Jurkat, Clone E6-1 (cell line): ENCODE results near the gene TGDS.

Source experiments
- DNase-seq: peaks from one replicate; pipeline ENCODE4 v3.0.0-alpha.2; 2011; ENCODE audit warnings: low read depth, low spot score
- H3K4me3 ChIP-seq: 2 replicates; pipeline ENCODE4 v1.5.1; 2011; ENCODE audit warnings: mild to moderate bottlenecking, low read length, control low read depth, moderate library complexity

TGDS gene

DNA sequence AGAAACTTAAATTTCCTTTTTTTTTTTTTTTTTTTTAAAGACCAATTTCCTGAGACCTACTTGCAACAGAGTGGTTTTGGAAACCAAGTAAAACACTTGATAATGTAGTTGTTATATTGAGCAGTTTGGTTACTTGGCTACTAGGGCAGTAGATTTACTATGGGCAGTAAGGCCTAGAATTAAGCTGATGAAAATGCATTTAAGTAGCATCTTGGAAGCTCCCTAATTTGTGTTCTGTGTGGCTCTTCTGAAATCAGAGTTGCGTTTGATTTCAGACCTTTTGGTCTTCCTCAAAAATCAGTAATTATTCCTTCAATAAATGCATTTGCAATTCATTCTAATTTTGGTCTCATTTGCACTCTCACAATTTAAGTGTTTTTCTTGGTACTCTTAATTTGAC lies 6.5 kb upstream of the TGDS start:
- peak overlapping the region; percentile 69 for H3K4me3 ChIP-seq
- no peak for DNase-seq

- H3K4me3 ChIP-seq = peak within 1 kb of the TSS; percentile 69
- DNase-seq = peak; percentile 99
Measured at GRCh38 chr13:94601446-94602431, 5.8 kb upstream of the TGDS start, which contains the start of gene GPR180. GPR180 (plus strand) TSS chr13:94601857; CDS start chr13:94601928, 71 bp downstream.

DNA sequence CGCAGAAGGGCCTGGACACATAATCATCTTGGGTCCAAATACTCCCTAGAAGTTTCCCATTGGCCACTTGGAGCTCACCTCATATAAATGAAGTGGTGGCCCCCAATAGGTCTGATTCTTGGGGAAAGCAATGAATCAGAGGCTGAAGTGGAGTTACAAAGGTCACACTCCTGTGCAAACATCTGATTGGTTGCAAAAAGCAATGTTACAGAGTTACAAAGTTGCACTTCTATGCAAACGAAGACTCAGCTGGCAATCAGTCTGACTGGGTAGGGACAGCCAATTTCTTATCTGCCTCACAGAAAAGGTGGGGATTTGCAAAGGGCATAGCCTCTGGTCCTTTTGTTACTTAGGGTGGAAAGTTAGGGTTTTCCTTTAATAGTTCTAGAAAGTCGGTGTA lies 3.9 kb upstream of the TGDS start:
- DNase-seq = no peak

DNA sequence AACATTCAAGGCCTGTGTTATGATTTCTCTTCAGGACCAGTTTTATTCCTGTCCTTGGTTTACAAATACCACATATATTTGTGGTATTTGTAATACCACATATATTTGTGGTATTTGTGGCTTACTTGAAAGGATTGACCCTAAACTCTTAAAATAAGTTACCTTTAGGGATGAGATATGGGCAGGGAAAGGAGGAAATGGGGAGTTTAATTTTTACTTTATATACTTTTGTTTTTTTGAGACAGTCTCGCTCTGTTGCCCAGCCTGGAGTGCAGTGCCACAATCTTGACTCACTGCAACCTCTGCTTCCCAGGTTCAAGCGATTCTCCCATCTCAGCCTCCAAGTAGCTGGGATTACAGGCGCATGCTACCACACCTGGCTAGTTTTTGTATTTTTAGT lies 2.3 kb upstream of the TGDS start:
- no peak overlapping the region for H3K4me3 ChIP-seq

More for the DNA sequence above, 3.9 kb upstream of the TGDS start:
- H3K4me3 ChIP-seq = no peak overlapping the region

DNA sequence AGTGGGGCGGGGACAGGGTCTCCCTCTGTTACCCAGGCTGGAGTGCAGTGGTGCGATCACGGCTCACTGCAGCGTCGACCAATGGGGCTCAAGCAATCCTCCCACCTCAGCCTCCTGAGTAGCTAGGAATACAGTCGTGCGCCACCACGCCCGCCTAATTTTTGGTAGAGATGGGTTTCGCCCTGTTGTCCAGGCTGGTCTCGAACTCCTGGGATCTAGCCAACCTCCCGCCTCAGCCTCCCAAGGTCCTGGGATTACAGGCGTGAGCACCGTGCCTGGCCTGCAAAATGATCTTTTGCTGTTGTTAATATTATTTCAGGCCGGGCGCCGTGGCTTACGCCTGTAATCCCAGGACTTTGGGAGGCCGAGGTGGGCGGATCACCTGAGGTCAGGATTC lies 621 bp upstream of the TGDS start:
- no peak for DNase-seq
- peak overlapping the region; percentile 99 for H3K4me3 ChIP-seq

More for the DNA sequence above, 2.3 kb upstream of the TGDS start:
- DNase-seq = no peak

DNA sequence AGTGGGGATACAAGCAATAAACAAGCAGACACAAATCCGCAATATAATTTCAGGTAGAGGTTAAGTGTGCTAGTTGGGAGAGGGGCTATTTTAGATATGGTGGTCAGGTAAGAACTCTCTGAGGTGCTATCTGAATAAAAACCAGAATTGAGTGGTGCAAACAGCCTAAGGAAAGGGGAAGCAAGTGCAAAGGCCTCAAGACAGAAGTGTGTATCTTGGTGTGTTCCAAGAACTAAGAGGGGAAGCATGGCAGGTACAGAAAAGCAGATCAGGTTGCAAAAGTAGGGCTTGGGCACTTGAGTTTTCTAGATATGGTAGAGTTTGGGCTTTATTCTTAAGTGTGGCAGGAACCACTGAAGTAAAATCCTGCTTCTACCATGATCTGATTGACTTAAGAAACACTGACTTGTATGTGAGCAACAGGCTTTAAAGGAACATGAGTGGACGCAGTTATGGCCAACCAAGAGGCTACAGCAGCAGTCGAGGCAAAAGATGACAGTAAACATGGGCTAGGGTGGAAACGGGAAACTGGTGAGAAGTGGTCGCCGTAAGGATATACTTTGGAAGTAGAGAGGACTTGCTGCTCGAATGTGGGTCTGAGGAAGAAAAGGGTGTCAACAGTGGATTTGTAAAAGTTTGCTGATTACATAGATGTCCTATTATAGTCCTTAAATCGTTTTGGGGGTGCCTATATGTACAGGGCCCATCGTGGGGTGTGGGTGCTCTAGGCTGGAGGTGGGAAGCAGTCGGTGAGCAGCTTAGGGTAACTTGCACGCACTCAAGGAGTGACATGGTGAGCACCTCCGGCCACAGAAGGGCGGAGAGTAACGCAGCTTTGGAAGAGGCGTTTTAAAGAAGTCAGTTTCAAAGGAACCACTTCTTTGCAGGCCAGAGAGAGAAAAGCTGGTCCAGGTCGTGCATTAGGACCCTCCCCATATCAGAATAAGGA lies 677 bp downstream of the TGDS start:
- peak overlapping the region; percentile 99 for H3K4me3 ChIP-seq
- no peak for DNase-seq

DNA sequence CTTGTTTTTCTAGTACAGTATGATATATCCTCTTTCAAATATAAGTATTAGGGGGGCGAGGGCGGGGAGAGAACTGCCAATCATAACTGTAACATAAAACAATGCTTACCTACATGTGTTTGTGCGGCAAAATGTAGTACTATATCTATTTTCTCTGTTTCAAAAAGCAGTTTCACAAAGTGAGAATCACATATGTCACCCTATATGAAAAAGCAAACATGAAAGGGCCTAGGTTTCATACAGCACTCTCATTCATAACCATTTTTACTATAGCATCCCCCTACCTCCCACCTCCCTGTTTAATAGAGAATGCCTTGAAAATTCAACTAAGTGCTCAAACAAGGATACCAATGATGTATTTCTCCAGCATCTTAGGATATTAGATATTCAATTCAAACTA lies 5.2 kb downstream of the TGDS start:
- no peak overlapping the region for H3K4me3 ChIP-seq
- DNase-seq = no peak

GRCh38 chr13:94588541-94588940 lies 7.4 kb downstream of the TGDS start:
- no peak overlapping the region for H3K4me3 ChIP-seq
- DNase-seq = no peak

- no peak overlapping the region for H3K4me3 ChIP-seq
- DNase-seq = no peak
Measured at GRCh38 chr13:94586371-94586770, 9.6 kb downstream of the TGDS start.

GRCh38 chr13:94585543-94586101 lies 10.3 kb downstream of the TGDS start:
- H3K4me3 ChIP-seq = no peak overlapping the region
- DNase-seq = no peak

DNA sequence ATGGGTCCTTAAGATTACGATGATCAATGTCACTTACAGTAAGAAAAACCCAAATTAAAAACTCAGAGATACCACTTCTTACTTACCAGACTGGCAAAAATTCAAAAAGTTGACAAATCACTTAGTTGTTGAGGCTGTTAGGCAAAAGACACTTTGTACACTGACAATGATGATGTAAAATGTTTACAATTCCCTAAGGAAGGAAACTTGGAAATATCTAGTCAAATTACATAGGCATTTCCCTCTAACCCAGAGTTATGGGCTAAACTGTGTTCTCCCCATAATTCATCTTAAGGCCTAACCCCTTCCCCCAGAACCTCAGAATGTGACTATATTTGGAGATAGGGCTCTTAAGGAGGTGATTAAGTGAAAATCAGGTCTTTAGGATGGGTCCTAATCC lies 12.0 kb downstream of the TGDS start:
- DNase-seq = no peak
- H3K4me3 ChIP-seq = no peak overlapping the region

DNA sequence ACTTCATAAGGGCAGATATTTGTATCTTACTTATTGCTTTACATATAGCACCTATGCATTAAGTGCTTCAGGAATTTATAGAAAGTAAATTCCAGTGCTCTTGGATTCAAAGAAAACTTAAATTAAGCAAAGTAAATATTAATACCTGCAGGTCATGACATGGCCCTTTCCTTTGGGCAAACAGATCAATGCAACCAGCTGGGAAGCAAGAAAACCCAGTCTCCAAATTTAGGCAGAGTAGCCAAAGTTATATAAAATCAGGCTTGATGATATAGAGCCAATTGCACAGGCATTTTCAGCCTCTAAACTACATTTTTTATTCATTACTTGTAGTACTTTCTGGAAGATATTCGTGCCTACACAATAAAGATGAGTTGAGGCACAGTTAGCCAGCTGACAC lies 16.9 kb downstream of the TGDS start:
- no peak for DNase-seq

DNA sequence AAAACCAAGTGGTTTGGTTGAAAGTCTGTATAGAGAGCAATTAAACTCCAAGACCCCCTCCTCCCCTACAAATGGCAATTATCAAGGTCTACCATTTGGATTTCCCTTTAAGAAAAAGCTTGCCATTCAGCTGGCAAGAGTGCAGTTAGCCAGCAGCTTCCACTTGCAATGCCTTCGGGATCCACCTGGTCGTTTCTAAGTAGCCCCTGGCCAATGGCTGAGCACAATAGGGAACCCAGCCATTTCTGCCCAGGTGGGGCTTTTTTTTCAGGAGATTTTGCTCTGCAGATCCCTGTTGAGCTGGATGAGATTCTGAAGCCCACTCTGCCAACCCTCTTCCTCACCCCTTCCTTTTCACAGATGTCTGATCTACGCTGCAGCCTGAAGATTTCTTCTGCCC lies 26.3 kb downstream of the TGDS start:
- DNase-seq = no peak
- no peak overlapping the region for H3K4me3 ChIP-seq

More for the DNA sequence above, 16.9 kb downstream of the TGDS start:
- H3K4me3 ChIP-seq = no peak overlapping the region

GRCh38 chr13:94568443-94568842 lies 27.5 kb downstream of the TGDS start:
- DNase-seq = no peak
- H3K4me3 ChIP-seq = no peak overlapping the region

GRCh38 chr13:94567581-94567980 lies 28.4 kb downstream of the TGDS start:
- H3K4me3 ChIP-seq = no peak overlapping the region
- DNase-seq = no peak

DNA sequence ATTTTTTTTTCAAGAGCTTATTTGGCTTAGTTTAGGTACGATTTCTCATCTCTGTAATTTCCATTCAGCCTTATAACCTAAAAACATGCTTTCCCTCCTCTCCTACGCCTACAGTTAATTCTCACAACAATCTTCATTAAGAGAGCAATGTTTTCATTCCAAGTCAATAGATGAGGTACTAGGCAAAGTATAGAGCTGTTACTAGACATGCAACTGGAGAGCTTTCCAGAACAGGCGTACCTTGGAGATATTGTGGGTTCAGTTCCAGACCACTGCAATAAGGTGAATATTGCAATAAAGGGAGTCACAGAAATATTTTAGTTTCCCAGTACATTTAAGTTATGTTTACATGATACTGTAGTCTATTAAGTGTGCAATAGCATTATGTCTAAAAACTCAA lies 34.8 kb downstream of the TGDS start:
- no peak for DNase-seq
- no peak overlapping the region for H3K4me3 ChIP-seq

DNA sequence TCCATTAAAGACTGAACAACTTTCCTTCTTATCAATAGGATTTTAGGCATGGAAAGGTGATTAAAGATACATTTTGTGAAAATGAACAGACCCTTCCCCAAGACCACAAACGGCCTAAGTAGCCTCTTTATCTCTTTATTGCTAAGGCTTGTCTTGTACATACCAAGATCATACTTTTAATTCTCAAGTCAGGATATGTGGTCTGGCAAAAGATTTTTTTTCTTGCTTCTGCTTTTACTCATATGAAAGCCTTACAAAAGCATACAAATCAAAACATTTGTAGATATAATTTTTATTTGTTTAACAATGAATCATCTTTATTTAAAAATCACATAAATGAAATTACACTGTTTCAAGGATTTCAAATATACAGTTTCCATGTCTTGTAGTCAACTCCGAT lies 35.8 kb downstream of the TGDS start:
- no peak for DNase-seq
- no peak overlapping the region for H3K4me3 ChIP-seq

GRCh38 chr13:94559222-94559795 lies 36.6 kb downstream of the TGDS start:
- peak; percentile 85 for DNase-seq

DNA sequence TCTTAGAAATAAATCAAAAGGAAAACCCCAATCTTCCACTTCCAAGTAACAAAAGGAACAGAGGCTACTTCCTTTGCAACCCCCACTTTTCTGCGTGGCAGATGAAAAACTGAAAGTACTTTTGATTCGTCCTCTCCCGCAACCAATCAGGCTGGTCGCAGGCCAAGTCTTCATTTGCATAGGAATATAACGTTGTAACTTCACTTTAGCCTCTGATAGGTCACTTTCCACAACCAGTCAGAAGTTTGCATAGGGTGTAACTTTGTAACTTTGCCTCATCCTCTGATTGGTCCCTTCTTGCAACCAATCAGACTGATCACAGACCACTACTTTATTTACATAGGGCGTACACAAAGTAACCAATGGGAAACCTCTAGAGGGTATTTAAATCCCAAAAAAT lies 37.2 kb downstream of the TGDS start:
- DNase-seq = peak; percentile 56
- no peak overlapping the region for H3K4me3 ChIP-seq

More at GRCh38 chr13:94559222-94559795, 36.6 kb downstream of the TGDS start:
- no peak overlapping the region for H3K4me3 ChIP-seq
